ENCODE results near the gene CERT1.
"Not testable (repeated sequence)": the region's sequence is repeated elsewhere in the genome, so short reads cannot be mapped to it uniquely, and the experiment has no call there.

Gene CERT1

DNA sequence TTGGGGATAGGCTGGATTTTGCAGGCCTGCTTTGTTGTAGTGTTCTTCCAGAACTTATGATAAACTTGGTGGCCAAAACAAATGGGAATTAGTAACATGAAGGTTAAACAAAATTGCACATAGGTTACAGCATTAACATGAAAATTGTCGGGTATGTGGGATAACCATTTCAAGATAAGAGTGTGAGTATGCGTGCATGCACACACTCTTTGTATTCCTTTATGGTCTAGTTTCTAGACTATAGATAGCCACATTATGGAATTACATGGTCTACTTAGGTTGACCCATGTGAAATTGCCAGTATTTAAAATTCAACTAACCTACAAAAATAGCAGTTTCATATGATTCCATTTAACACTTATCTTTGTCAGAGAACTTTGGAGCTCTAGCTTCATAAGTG lies 173.0 kb downstream of the CERT1 start:
- DNase-seq: no peak

DNA sequence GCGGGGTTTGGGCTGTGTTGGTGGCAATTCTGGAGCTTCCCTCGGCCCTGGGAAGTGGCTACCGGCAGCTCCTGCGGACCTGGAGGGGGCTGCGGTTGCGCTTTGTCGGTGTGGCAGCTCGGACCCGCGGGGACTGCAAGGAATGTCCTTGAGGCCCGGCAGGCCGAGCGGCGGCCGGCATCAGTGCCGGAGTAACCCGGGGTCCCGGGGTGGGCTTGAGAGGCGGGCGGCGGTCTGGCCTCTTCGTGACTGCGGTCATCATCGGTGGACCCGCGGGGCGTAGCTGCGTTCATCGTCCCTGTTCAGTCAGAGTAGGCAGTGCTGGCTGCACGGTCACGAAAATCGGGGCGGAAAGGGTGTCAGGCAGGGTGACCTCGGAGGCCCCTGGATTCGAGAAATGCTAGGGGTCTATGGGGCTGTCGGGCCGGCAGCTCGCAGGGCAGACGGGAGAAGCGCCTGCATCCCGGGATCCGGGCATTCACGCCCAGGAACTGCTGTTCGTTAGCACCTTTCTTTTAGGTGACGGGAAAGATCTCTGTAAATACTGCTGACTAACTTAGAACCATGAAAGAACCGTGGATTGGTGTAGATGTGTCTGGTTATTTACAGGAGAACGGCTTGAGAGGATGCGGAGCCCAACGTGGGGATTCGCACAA lies 173.9 kb downstream of the CERT1 start:
- peak; percentile 39 for DNase-seq

DNA sequence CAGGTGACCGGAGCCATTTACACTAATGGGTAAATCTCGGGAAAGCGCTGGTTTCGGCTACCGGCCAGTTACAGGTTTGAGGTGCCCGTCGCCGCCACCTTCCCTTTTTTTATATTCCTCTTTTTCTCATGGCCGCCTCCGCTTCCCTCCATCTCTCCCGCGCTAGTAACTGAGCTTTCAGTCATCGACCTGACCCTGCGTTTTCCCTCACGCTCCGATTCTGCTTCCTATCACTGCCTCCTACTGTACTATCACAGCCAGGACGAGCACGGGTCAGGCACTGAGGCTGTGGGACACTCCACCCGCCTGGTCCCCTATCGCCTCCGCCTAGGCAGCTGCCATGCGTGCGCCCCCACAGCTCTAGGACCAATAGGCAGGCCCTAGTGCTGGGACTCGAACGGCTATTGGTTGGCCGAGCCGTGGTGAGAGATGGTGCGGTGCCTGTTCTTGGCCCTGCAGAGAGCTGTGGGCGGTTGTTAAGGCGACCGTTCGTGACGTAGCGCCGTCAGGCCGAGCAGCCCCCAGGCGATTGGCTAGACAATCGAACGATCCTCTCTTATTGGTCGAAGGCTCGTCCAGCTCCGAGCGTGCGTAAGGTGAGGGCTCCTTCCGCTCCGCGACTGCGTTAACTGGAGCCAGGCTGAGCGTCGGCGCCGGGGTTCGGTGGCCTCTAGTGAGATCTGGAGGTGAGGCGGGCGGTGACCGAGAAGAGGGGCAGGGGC lies 174.7 kb downstream of the CERT1 start, which contains the start of gene HMGCR:
Gene HMGCR, plus strand, starts transcription at position 606 of the 722 bp plus-strand sequence. CDS start 5,386 bp downstream, outside the sequence.
- DNase-seq: peak; percentile 99

DNA sequence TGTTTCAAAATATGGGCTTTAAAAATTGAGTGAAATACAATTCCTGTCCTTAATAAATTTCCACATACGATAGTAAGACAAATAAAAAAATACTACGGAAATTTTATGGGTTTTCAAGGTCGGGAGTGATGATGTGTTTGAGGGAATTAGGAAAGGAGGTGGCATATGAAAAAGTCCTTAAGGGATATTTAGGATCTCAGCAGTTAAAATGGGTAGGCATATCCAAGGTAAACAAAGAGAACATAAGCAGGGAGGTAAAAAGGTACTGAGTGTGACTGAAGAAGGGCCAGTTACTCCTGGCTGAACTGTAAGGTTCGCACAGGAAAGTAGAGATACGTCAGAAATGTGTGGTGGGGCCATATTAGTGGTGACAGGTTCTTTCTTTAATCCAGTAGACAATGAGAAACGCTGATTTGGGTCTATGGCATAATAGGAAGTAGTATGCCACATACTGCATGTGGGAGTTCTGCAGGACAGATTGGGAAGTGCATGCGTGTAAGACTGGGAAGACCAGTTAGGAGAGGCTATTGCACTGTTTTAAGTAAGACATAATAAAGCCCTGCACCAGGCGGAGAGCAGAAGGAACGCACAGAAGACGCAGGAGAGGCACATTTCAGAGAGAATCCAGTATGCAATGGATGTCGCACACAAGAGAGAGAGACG lies 175.3 kb downstream of the CERT1 start:
- peak; percentile 55 for DNase-seq

DNA sequence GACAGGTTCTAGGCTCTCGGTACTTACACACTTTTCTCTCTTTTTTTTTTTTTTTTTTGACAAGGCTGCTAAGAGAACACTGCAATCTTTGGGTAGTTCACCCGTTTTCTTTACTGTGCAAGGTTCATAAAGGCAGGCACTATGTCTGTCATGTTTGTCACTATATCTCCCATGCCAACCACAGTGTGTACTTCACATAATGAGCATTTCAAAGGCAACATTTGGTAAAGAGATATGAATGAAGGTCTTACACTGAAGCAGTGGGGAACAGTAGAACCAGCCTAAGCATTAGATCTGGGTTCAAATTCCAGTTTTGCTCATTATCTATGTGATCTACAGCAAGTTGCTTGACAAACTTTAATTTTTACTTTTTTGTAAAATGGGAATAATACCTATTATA lies 175.9 kb downstream of the CERT1 start:
- no peak for DNase-seq

DNA sequence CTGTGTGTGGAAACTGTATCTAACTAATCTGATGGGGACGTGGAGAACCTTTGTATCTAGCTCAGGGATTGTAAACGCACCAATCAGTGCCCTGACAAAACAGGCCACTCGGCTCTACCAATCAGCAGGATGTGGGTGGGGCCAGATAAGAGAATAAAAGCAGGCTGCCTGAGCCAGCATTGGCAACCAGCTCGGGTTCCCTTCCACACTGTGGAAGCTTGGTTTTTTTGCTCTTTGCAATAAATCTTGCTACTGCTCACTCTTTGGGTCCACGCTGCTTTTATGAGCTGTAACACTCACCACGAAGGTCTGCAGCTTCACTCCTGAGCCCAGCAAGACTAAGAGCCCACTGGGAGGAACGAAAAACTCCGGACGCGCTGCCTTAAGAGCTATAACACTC lies 177.0 kb downstream of the CERT1 start:
- not testable (repeated sequence) for DNase-seq

DNA sequence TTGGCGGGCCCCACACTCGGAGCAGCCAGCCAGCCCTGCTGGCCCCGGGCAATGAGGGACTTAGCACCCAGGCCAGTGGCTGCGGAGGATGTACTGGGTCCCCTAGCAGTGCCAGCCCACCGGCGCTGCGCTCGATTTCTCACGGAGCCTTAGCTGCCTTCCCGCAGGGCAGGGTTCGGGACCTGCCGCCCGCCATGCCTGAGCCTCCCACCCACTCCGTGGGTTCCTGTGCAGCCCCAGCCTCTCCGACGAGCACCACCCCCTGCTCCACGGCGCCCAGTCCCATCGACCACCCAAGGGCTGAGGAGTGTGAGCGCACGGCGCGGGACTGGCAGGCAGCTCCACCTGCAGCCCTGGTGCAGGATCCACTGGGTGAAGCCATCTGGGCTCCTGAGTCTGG lies 177.7 kb downstream of the CERT1 start:
- not testable (repeated sequence) for DNase-seq

DNA sequence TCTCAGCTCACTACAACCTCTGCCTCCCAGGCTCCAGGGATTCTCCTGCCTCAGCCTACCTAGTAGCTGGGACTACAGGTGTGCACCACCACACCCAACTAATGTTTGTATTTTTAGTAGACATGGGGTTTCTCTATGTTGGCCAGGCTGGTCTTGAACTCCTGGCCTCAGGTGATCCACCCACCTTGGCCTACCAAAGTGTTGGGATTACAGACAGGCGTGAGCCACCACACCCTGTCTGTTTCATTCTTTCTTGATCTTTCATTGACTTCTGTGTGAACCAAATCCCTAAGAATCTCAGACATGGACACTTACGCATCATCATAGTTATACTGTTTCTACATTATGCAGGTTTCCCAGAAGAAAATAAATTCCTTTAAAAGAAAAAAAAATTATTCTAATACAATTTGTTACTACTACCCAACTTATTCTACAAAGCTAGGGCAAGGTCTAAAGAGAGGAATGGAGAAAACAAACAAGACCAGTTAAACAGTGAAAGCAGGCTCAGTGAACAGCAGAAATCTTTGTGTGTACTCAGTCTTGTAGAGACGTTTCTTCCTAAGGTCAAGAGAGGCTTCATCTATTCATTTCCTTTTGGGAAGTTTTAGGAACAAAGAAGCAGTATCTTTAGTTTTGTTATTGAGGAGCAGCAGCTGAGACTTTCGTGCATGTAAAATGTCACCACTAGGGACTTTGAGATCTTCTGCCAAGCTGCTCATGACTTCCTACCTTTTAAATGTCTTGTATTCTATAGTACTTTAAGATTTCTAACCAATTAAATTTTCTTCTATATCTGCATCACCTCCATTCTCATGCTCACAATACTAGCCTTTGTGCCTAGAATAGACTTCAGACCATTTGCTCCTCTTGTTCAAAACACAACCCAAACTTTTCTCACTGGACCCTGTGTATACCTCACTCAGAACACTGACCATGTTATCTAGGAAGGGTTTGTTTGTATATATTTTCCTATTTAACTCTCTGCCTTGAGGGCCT lies 180.0 kb downstream of the CERT1 start:
- no peak for DNase-seq

DNA sequence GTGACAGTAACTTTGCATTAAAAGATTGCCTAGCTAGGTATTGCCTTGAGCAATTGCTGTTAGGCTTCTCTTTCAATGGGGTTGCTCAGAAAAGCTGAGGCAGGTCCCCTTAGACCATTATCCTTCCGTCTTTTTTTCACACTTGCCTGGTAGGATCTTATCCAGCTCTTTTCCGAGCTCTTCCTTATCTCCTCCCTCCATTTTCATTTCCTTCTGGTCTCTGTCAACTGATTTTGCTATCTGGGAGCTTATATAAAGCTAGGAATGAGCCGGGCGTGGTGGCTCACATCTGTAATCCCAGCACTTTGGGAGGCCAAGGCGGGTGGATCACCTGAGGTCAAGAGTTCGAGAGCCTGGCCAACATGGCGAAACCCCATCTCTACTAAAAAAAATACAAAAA lies 181.0 kb downstream of the CERT1 start:
- DNase-seq: no peak
